ENCODE measurements around the gene ISCA2.

GRCh38 chr14:74511966-74512830, 18.6 kb downstream of the ISCA2 start:
- TF ChIP-seq CTCF (optimal IDR thresholded peaks at IDR 0.05 in 1 of 3, IDR thresholded peaks at IDR 0.05 in 1 of 3, conservative IDR thresholded peaks at IDR 0.05 in 1 of 3; ENCODE audit: extremely low read depth in 1 of 3, insufficient read depth in 2 of 3, low read length in 3 of 3) (no peak), EZH2 (IDR thresholded peaks at IDR 0.05; ENCODE audit: low read length) (no peak)

Measured in keratinocyte (primary cell).